Measurements from ENCODE around the gene ELFN1.
A peak's percentile ranks its signal among the peaks of the same experiment; 100 is the strongest.

The ELFN1 gene

DNA sequence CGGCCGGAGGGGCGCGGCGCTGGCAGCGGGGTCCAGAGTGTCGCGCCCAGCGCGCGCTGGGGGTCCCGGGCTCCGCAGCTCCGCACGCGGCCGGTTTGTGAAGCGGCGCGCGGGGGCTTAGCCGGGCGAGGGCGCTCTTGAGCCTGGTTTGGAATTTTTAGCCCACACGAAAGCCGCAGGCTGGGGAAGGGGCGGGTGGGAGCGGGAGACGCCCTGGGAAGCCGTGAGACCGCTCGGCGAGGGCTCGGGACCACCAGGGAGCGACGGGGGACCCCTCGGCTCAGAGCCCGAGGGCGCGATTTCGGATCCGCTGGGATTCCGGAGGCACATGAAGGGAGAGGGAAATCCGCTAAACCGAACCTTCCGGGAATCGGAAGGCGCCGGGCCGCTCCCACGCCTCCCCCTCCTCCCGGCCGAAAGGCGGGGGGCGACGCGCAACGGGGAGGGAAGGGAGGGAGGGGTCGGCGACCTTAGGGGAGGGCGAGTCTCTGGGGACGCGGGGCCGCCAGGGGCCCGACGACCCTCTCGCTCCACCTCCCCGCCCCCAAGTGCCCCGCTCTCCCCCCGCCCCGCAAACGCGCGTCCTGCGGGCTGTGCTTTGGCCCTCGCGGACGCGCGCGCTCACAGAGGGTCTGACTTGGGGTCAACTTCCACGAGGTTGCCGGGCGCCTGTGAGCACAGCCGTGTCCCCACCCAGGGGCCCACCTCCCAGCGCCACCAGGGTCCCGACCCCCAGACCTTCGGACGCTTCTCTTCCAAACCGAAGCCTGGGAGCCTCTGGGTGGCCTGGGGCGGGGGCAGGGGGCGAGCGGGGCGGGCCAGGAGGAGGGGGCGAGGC lies 5.1 kb upstream of the ELFN1 start:
- DNase-seq = peak; percentile 58

DNA sequence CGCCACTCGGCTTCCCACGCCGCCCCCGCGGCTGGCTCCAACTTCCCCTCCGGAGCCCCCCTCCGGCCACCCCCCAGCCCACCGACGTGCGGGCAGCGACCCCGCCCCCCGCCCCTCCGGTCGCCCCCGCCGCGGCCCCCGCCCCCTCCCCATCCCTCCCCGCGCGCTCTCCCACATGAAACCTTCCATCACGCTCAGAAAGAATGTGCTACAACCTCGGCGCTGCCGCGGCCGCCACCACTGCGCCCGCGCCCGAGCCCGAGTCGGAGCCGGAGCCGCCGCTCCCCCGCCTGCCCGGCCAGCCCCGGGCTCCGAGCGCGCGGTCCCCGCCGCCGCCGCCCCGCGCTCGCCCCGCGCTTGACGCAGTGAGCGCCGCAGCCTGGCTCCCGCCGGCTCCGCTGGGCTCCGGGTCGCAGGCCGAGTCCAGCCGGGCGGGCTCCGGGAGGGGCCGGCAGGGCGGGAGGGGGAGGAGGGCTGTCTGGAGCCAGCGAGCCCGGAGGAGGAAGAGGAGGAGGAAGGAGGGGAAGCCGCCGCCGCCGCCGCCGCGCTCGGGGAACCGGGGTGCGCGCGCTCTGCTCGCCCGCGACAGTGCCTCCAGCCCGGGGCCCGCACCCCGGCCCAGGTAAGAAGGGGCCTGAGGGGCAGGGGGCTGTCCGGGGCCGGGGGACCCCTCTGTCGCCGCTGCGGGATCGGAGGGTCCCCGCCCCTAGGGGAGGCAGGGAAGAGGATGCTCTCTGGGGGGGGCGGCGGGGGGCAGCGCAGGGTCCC lies 4.3 kb upstream of the ELFN1 start:
- DNase-seq = no peak

DNA sequence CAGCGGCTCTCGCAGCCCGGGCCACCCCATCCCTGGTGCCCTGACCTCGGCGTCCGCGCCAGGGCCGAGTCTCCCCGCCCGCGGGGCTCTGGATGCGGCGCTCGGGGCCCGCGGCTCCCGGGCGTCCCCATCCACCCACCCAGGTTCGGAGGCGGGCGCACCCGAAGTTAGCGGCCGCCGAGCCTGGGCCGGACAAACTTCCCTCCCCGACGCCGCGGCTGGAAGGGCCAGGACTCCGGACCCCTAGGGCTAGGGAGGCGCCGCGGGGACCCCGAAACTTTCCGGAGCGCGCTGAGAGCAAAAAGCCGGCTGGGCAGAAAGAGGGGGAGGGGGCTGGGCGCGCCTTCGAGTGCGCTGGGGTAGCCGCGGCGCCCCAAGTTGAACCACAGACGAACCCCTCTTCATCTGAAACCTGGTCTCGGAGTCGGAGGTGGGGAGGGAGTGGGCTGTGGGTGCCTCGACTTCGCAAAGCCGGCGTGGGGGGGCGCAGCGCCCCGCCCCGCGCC lies 3.7 kb upstream of the ELFN1 start:
- no peak for DNase-seq

DNA sequence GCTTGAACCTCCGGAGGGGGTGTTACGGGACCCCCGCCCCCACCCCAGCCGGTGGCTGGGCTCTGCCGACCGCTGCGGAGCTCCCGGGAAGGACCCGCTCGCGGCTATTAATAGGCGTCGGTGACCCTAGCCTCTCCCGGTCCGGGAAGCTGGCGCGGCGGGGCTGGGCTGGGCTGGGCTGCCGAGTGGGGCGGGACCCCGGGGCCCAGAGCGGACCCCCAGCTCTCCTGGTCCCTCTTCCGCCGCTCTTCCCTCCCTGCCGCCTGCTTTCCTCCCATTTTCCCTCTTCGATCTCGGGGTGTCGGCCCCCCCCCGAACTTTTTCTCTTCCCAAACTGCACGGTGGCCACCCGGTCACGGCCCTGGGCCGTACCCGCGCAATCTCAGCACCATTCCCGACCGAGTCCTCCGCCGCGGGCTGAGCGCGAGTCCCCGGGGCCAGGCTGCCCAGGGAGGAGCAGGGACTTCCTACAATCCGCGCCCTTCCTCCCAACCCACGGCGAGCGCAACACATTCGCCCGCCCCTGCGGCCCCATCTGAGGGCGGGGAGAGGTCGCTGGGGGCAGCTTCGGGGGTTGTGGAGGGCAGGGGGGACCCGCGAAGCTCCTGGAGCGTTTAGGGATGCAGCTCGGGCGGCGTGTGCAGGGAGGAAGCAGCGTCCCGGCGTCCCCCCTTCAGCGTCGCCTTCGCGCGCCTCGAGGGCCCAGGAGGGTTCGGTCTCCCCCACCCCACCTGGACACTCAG lies 3.1 kb upstream of the ELFN1 start:
- no peak for DNase-seq

DNA sequence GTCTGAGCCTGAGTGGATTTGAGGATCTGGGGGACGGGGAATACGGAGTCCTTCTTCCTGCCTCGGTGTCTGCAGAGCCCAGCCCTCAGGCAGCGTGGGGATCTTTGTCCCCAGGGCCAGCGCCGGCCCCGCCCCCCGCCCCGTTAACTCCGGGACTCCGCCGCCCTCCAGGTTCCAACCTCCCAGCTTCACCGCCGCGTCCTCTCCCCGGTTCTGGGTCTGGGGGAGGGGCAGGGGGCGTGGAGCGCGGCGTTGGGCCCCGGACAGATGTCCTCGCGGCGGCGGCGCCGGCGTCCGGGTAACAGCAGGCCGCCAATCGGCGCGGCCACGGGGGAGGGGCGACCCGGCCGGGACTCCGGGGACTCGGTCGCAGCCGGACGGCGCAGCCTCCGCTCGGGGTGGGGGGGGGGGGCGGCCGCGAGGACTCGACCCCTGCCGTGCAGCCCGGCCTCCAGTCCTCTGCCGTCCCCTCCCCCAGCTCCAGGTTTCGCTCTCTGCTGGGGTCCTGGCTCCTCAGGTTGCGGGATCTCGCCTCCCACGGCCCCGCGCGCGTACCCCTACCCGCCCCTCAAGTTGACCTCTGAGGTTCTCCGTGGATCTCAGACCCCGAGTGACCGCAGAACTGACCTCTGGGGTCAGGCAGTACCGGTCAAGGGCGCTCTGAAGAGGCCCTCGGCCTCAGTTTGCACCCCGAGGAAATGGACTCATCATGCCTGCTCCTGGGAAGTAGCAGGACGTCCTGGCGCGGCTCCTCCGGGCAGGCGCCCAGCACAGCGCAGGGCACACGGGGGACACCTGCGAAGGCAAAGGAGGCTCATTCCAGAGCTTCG lies 2.3 kb upstream of the ELFN1 start:
- no peak for DNase-seq

DNA sequence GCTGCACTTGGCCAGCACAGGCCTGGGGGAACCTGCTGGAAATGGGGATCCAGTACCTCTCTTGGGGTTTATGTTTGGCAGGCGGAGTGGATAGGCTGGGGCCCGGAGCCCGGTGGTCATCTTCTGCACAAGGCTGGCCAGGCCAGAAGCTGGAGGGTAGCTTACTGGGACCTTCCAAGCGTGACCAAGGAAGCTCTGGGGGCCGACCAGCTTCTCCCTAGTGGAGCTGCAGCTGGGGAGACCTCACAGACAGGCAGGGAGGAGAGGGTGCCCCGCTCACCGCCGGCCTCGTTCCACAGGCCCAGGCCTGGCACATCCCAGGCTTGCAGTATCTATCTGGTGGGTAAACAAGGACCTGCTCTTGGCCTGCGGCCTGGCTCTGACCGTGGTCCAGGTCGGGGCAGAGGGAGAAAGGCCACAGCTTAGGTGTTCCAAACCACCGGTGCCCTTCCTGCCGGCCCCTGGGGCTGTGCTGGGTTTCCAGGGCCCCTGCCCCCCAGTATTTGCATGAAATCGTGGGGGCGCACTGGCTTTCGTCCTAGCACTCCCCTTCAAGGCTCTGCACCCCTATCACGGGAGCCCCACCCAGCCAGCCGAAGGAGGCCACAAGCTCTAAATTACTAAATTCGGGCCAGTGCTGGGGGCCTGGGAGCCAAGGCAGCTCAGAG lies 1.5 kb upstream of the ELFN1 start:
- no peak for DNase-seq

DNA sequence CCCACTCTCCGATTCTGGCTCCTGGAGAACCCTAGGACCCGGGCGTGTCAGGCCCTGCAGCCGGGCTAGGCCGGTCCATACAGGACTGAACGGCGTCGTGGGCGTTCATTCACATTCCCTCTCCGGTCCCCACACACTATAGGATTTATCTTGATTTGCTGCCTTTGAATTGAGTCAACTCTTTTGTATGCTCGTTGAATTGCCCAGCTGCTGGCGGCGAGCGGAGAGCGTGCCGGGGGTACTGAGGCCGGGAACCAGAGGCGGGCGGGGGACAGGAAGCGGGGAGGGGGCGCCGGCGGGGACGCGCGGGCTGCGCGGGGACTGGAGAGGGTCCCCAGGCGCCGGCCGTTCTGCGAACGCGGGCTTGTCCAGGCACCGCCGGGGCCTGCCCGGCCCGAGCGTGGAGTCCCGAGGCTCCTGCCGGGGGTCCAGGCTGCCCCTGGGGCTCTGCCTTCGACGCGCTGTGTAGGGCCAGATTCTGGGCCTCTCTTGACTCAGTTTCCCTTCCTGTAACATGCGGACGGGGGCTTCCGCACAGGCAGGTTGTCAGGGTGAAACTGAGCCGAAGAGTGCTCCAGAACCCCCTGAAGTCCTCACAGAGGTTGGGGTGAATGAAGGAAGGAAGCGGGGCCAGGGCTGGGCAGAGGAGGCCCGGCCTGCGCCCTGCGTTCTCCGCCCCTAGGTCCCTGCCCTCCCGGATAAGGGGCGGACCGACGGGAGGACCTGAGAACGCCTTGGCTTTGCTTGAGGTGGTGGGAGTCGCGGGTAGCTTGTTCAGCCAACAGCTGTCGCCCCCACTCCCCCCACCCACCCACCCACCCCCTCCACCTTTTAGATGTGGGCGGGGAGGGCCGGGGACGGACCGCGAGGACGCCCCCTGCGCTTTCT lies 769 bp upstream of the ELFN1 start:
- no peak for DNase-seq

DNA sequence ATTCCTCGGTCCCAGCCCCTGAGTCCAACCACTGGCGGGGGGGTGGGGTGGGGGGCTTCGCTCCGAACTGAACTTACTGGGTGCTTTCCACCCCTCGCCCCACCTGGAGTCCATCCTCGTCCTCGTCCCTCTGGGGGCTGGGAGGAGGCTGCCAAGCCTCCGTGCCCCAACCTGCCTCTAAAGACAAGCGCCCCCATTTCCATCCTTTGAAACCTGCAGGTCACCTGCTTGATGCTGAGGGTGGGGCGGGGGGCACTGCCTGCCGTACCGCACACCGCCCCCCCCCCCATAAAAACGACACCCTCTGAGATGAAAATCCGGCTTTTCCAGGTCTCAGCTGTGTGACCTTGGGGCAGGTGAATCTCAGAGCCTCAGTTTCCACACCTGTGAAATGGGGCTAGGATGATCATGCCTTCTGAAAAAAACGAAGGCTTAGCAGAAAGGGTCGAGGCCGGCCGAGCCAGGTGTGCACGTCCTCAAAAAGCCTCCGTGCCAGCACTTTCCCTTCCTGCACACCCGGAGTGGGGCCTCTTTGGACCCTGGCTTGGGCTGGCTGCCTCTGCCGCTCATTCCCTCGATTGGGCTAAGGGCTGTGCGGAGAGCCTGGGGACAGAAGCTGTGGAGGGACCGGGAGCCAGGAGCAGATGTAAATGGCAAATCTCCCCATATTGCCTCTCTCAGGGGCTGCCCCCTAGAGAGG lies 967 bp downstream of the ELFN1 start:
- no peak for DNase-seq

DNA sequence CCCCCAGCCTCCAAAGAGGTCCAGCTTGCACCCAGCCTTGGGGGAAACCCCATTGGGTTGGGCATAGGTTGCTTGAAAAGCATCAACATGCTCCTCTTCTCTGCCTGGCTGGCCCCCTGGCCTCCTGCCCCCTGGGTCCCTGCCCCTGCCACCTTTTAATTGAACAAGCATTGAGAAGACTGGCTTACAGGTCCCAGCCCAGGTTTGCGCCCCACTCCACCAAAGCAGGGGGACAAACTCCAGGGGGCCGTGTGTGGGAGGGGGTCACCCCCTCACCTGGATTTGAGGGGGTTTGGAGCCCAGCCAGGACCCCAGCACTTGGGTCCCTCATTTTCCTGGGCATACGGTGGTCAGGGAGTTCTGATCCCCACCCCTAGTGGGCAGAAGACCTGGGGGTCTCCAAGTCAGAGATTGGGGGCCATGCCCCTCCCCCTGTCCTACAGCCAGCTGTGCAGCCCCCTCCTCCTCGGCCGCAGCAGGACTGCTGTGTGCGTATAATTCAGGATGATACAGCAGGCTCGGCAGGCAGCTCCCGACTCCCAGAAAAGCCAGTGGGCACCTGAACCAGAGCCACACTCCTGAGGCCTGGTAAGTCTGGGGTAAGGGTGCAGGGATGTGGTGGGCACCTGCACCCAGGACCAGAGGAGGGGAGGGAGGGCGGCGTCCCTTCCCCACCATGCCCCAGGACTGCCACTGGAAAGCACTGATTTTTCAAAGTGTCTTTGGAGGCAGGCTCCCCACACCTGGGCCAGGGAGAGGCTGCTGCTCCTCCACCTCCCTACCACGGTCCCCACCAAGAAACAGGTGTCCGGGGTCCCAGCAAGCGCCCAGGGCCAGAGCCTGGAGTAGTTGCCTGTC lies 1.7 kb downstream of the ELFN1 start:
- DNase-seq = no peak

DNA sequence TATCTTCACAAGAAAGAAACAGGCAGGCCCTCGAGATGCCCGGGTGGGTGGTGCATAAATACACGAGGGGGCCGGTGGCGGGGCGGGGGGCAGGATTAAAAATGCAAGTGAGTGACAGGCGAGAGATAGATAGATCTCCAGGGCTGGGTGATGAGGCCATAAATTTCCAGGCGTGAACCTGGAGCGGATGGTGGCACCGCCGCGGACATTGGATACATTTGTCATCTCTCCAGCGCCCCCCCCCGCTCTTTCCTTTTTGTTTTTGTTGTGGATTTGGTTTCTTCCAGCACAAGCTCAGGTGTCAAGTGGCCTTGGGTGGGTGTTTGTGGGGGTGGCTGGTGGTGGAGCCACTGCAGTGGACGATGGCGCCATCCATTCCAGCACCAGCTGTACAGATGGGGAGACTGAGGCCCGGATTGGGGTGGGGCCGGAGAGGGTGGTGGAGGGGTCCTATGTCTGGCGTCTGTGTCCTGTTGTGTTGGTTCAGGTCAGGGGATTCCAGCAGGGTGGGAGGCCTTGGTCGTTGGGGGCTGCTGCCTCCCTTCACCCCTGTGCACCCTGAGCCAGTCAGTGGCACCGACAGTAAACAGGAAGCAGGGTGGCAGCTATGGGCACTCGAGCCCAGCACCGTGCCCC lies 2.9 kb downstream of the ELFN1 start:
- no peak for DNase-seq

DNA sequence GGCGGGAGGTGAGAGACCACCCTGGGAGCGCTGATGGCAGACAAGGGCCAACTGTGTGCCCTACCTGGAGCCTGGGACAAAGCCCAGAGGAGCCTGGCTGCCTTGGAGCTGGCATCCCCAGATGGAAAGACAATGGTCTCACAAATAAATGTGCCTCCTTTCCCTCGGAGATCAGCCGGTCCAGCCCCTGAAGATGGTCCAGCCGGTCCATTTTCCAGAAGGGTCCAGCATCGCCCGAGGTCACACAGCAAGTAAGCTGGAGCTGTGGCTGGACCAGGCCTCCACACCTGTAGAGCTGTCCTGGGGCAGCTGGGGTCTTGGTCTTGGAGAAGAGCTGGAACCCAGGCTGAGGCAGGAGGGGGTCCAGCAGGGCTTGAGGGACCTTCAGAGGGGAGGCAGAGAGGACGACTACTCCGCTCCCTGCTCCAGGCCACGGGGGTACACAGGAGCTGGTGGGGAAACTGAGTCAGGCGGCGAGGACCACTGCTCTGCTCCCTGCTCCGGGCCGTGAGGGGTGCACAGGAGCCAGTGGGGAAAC lies 3.6 kb downstream of the ELFN1 start:
- no peak for DNase-seq

DNA sequence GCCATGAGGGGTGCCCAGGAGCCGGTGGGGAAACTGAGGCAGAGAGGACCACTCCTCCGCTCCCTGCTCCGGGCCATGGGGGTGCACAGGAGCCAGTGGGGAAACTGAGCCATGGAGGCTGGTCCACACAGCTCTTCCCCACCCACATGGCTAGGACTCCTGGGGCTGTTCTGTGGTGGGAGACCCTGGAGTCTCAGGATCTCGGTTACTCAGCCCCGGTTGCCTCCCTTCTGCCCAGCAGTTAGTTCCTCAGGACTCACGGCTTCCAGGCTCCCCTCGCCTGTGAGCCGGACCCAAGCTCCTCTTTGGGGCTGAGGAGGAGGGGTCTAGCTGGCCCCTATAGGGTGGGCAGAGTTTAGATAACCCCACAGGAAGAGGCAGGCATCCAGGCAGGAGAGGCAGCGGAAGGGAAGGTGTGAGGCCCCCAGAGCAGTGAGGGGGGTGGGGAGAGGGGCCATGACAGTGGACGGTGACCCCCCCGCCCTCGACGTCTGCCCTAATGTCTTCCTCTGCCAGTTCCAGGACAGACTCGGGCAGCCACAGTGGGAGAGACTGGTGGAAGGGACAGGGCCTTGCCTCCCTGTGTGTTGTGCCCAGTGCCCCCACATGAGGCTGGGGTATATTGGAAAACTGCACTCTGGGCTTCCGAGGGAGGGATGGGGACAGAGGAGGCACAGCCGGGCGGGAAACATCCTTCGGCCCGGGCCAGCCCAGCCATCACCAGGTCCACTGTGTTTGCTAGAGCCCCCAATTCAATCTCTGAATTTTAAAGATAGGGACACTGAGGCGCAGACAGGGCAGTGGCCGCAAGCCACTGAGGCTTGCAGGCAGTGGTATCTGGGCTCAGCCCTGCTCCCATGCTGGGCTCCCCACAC lies 4.3 kb downstream of the ELFN1 start:
- DNase-seq = no peak

DNA sequence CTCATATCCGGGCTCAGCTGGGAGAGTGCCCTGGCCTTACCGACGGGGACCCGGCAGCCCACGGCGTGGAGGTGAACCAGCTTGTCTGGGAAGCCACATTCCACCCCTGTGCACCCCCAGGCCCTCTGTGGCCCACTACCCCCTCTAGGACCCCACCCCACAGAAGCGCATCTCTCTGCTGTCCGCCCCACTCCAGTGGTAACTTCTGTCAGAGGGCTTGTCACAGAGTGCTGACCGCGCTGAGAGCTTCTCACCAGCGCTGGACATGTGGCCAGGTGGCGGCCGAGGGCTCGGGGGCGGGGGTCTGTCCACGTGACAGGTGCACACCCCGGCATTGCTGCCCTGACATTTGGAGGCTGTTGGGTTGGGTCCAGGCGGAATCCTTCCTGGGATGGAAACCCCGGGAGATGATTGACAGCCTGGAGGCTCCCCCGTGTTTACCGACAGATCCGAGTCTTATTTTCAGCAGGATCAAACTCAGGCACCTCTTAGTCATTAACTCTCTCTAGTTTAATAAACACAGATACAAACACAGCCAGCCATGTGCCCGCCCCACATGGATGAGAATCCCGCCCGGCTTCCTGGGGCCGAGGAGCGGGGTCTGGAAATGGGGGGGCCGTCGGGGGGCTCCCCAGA lies 5.1 kb downstream of the ELFN1 start:
- DNase-seq = no peak

DNA sequence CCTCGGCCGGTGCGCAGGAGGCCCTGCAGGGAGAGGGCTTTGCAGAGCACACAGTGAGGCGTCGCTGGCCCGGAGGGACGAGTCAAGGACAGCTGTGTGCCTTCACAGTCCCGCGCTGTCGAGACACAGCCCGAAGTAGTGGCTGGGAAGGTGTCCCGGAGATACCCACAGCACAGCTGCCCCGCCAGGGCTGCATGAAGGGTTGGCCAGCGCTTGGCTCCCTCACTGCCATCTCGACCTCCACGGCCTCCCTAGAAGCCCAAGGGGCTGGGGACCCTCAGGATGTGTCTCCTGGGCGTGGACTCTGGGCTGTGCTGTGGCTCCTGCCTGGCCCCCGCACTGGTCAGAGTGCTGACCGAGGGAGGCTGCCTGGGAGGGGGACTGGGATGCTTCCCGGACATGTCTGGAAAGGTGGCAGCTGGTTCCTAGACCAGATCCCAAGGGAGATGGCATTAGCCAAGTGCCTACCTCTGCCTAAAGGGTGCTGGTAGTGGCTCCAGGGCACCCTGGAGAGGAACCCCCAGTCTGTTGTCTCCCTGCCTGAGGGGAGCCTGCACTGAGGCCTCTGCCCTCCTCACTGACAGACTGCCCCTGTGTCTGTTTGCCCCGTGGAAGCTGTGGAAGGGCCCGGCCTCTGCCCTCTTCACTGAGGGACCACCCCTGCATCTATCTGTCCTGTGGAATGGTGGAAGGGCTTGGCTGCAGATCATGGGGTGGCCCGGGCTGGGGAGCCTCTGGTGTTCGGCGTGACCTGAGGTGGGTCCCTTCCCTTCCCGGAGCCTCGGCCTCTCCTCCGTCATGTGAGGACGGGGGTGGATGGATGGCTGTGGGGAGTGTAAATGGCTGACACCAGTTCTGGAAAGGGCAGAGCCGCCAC lies 5.8 kb downstream of the ELFN1 start:
- no peak for DNase-seq

DNA sequence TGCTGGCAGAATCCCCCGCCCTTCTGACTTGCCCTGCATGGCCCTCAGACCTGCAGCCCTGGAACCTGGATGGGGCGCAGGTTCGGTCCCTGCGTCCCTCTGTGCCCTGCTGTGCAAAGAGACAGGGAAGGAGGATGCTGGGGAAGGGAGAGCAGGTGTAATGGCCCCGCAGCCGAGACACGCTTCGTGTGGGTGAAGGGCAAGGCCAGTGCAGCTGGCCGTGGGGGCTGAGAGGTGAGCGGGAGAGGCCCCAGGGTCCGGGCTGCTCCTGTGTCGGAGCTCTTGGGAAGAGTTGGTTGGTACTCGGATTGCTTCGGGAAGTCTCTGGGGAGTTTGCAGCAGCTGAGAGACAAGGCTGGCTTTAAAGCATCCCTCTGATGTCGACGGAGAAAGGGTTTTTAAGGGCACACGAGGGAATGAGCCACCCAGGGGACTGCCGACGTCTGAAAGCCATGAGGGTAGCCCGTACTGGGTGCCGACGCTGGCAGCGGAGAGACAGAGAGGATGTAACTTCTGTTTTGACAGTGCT lies 6.5 kb downstream of the ELFN1 start:
- DNase-seq = no peak
